Spinal cord (tissue), 10 donors: ENCODE data around the gene ARFRP1. TPM values are rescaled to one million over a fixed set of nuclear protein-coding genes. Genes with fewer than 3 reads are reported as not detected.
"Not testable (repeated sequence)": the region's sequence is repeated elsewhere in the genome, so short reads cannot be mapped to it uniquely, and the experiment has no call there.

Source experiments
- DNase-seq, 6 donors: peaks; one replicate each; pipeline versions ENCODE4 v3.0.0 to v3.0.0-alpha.2; 2013 to 2015; ENCODE audit warnings: low spot score in 6 of 6, low read depth in 4 of 6
- H3K27ac ChIP-seq: one replicate; pipeline ENCODE4 v1.5.1; 2013; ENCODE audit warnings: low read depth, low read length, control low read depth
- H3K27me3 ChIP-seq: one replicate; pipeline ENCODE4 v1.6.1; 2013; ENCODE audit warnings: low read length; ENCODE audit not compliant: control insufficient read depth, insufficient read depth
- H3K36me3 ChIP-seq: one replicate; pipeline ENCODE4 v1.6.1; 2013; ENCODE audit warnings: low read length; ENCODE audit not compliant: control insufficient read depth, insufficient read depth
- H3K4me1 ChIP-seq: one replicate; pipeline ENCODE4 v1.6.1; 2013; ENCODE audit warnings: low read length; ENCODE audit not compliant: control insufficient read depth, insufficient read depth
- H3K4me3 ChIP-seq: one replicate; pipeline ENCODE4 v1.5.1; 2013; ENCODE audit warnings: low read depth, low read length, control low read depth
- H3K9me3 ChIP-seq: one replicate; pipeline ENCODE4 v1.6.1; 2013; ENCODE audit warnings: low read length; ENCODE audit not compliant: control insufficient read depth, insufficient read depth
- WGBS: methylation state at CpG from one replicate; pipeline ENCODE4 v1.1.5; 2013; ENCODE audit warnings: missing lambda C conversion rate; ENCODE audit not compliant: insufficient coverage; 5-methylcytosine and 5-hydroxymethylcytosine counted together
- polyA plus RNA-seq, 2 donors: library from polyadenylated mRNA; unstranded; fragments of 120-200 nt; gene quantifications; one replicate each; pipeline ENCODE4 v1.2.1, GENCODE V29; 2013; ENCODE audit not compliant: insufficient read length in 2 of 2
- small RNA-seq: library from RNA; depleted of rRNA; stranded (forward); fragments of <200 nt; gene quantifications from one replicate; pipeline ENCODE3, GENCODE V24; 2014; ENCODE audit warnings: low replicate concordance
- total RNA-seq, 2 donors: library from RNA; depleted of rRNA in 1 of 2; stranded (reverse); fragments of 120-200 nt in 1 of 2; fragments of >200 nt in 1 of 2; gene quantifications; one replicate each; pipeline versions ENCODE4 v1.2.3 to v1.2.4, GENCODE V29; 2013 to 2014
- donor health status: healthy.

The ARFRP1 gene
- total and polyA plus RNA-seq, 4 donors: 19.5 to 57.8 (median 49.3) TPM

- H3K4me3 ChIP-seq, H3K27ac ChIP-seq, H3K27me3 ChIP-seq, H3K9me3 ChIP-seq, DNase-seq: not testable (repeated sequence)
- WGBS: no CpG with 5 or more reads among the region's 25 CpGs
- peaks cover 34% of the 10 kb centered on the region for H3K4me1 ChIP-seq
- H3K36me3 ChIP-seq: peaks cover 25% of the 10 kb centered on the region
Measured at GRCh38 chr20:63650486-63650885, 57.3 kb downstream of the ARFRP1 start.

- no peak for DNase-seq
- Histone ChIP-seq H3K4me3 (no peak overlapping the region), H3K27ac (no peak overlapping the region), H3K36me3 (peaks cover 31% of the 10 kb centered on the region), H3K27me3 (no peaks in the 10 kb centered on the region), H3K9me3 (no peaks in the 10 kb centered on the region), H3K4me1 (peaks cover 21% of the 10 kb centered on the region)
- WGBS: 84% methylated on average over 9 of the region's 11 CpGs
Measured at GRCh38 chr20:63648895-63649589, 58.7 kb downstream of the ARFRP1 start.

Small RNA genes lying within 50 kb of the gene (small RNA-seq; reads per million reads assigned to genes)
- gene LIME1 (not detected), gene TNFRSF6B (not detected)

Other genes starting within 250 kb of the ARFRP1 start
- gene KCNQ2, start 235.3 kb downstream of the ARFRP1 start, total RNA-seq: 10 to 100 TPM; 30.7 to 66.5 TPM
- 100 to 1,000 TPM; 140 to 155 TPM for gene KCNQ2, start 235.3 kb downstream of the ARFRP1 start, polyA plus RNA-seq
- gene EEF1A2, start 208.9 kb downstream of the ARFRP1 start, total RNA-seq: 100 to 1,000 TPM in 1 of 2 donors, 10 to 100 TPM in 1; 79.9 to 188 TPM
- 100 to 1,000 TPM; 674 to 690 TPM for gene EEF1A2, start 208.9 kb downstream of the ARFRP1 start, polyA plus RNA-seq
- 10 to 100 TPM; 19.9 to 74.0 TPM for gene PPDPF, start 187.2 kb downstream of the ARFRP1 start, total RNA-seq
- 100 to 1,000 TPM; 458 to 467 TPM for gene PPDPF, start 187.2 kb downstream of the ARFRP1 start, polyA plus RNA-seq
- under 1 TPM in 1 of 2 donors, not detected in 1; 0.06 TPM for gene PTK6, start 170.6 kb downstream of the ARFRP1 start, total RNA-seq
- 1 to 10 TPM; 1.1 to 2.1 TPM for gene PTK6, start 170.6 kb downstream of the ARFRP1 start, polyA plus RNA-seq
- not detected for gene SRMS, start 160.2 kb downstream of the ARFRP1 start, total RNA-seq
- under 1 TPM; 0.22 to 0.42 TPM for gene SRMS, start 160.2 kb downstream of the ARFRP1 start, polyA plus RNA-seq
- 1 to 10 TPM; 1.0 to 1.1 TPM for gene FNDC11, start 153.8 kb downstream of the ARFRP1 start, total RNA-seq
- gene FNDC11, start 153.8 kb downstream of the ARFRP1 start, polyA plus RNA-seq: under 1 TPM; 0.93 to 0.99 TPM
- 1 to 10 TPM; 7.2 to 9.9 TPM for gene HELZ2, start 133.7 kb downstream of the ARFRP1 start, total RNA-seq
- gene HELZ2, start 133.7 kb downstream of the ARFRP1 start, polyA plus RNA-seq: 1 to 10 TPM; 6.1 to 6.8 TPM
- 1 to 10 TPM; 5.9 to 9.3 TPM for gene GMEB2, start 80.9 kb downstream of the ARFRP1 start, total RNA-seq
- gene GMEB2, start 80.9 kb downstream of the ARFRP1 start, polyA plus RNA-seq: 10 to 100 TPM; 11.1 to 12.0 TPM
- 100 to 1,000 TPM; 137 to 142 TPM for gene STMN3, start 54.6 kb downstream of the ARFRP1 start, total RNA-seq
- gene STMN3, start 54.6 kb downstream of the ARFRP1 start, polyA plus RNA-seq: 100 to 1,000 TPM; 493 to 495 TPM
- gene RTEL1, start 49.7 kb downstream of the ARFRP1 start, total RNA-seq: 10 to 100 TPM in 1 of 2 donors, 1 to 10 TPM in 1; 8.1 to 16.9 TPM
- 10 to 100 TPM; 21.6 to 29.6 TPM for gene RTEL1, start 49.7 kb downstream of the ARFRP1 start, polyA plus RNA-seq
- 1 to 10 TPM; 1.1 to 3.1 TPM for gene TNFRSF6B, start 11.3 kb downstream of the ARFRP1 start, total RNA-seq
- gene TNFRSF6B, start 11.3 kb downstream of the ARFRP1 start, polyA plus RNA-seq: 1 to 10 TPM; 2.8 to 5.2 TPM
- gene ZGPAT, start 63 bp upstream of the ARFRP1 start, total RNA-seq: 10 to 100 TPM in 1 of 2 donors, 1 to 10 TPM in 1; 6.9 to 19.2 TPM
- 10 to 100 TPM; 26.9 to 34.6 TPM for gene ZGPAT, start 63 bp upstream of the ARFRP1 start, polyA plus RNA-seq
- gene LIME1, start 28.7 kb upstream of the ARFRP1 start, total RNA-seq: 1 to 10 TPM; 2.5 to 9.8 TPM
- gene LIME1, start 28.7 kb upstream of the ARFRP1 start, polyA plus RNA-seq: 10 to 100 TPM; 19.6 to 24.5 TPM
- 10 to 100 TPM in 1 of 2 donors, 1 to 10 TPM in 1; 5.5 to 51.0 TPM for gene SLC2A4RG, start 31.8 kb upstream of the ARFRP1 start, total RNA-seq
- 10 to 100 TPM; 55.2 to 79.1 TPM for gene SLC2A4RG, start 31.8 kb upstream of the ARFRP1 start, polyA plus RNA-seq
- 10 to 100 TPM in 1 of 2 donors, 1 to 10 TPM in 1; 8.3 to 13.4 TPM for gene ZBTB46, start 123.3 kb upstream of the ARFRP1 start, total RNA-seq
- gene ZBTB46, start 123.3 kb upstream of the ARFRP1 start, polyA plus RNA-seq: 10 to 100 TPM in 1 of 2 donors, 1 to 10 TPM in 1; 9.7 to 13.0 TPM
- not detected for gene ABHD16B, start 153.5 kb upstream of the ARFRP1 start, total RNA-seq
- not detected for gene ABHD16B, start 153.5 kb upstream of the ARFRP1 start, polyA plus RNA-seq
- 10 to 100 TPM; 38.5 to 58.1 TPM for gene TPD52L2, start 157.3 kb upstream of the ARFRP1 start, total RNA-seq
- 100 to 1,000 TPM in 1 of 2 donors, 10 to 100 TPM in 1; 81.7 to 109 TPM for gene TPD52L2, start 157.3 kb upstream of the ARFRP1 start, polyA plus RNA-seq
- gene DNAJC5, start 187.2 kb upstream of the ARFRP1 start, total RNA-seq: 10 to 100 TPM; 59.4 to 80.6 TPM
- gene DNAJC5, start 187.2 kb upstream of the ARFRP1 start, polyA plus RNA-seq: 100 to 1,000 TPM; 109 to 112 TPM
- gene UCKL1, start 248.4 kb upstream of the ARFRP1 start, total RNA-seq: 10 to 100 TPM; 14.1 to 31.9 TPM
- 10 to 100 TPM; 56.5 to 83.7 TPM for gene UCKL1, start 248.4 kb upstream of the ARFRP1 start, polyA plus RNA-seq